DMS53 treated with DMSO at 0.1 percent for 48 hours (cell line): Measurements from ENCODE around the gene MEPCE.
"Not testable (repeated sequence)": the region's sequence is repeated elsewhere in the genome, so short reads cannot be mapped to it uniquely, and the experiment has no call there.

Experiments used
- DNase-seq: peaks from one replicate; lab custom pipeline; 2025; ENCODE audit not compliant: unreplicated experiment; lab: John Stamatoyannopoulos, UW

Gene MEPCE, protein sequence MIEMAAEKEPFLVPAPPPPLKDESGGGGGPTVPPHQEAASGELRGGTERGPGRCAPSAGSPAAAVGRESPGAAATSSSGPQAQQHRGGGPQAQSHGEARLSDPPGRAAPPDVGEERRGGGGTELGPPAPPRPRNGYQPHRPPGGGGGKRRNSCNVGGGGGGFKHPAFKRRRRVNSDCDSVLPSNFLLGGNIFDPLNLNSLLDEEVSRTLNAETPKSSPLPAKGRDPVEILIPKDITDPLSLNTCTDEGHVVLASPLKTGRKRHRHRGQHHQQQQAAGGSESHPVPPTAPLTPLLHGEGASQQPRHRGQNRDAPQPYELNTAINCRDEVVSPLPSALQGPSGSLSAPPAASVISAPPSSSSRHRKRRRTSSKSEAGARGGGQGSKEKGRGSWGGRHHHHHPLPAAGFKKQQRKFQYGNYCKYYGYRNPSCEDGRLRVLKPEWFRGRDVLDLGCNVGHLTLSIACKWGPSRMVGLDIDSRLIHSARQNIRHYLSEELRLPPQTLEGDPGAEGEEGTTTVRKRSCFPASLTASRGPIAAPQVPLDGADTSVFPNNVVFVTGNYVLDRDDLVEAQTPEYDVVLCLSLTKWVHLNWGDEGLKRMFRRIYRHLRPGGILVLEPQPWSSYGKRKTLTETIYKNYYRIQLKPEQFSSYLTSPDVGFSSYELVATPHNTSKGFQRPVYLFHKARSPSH

DNA sequence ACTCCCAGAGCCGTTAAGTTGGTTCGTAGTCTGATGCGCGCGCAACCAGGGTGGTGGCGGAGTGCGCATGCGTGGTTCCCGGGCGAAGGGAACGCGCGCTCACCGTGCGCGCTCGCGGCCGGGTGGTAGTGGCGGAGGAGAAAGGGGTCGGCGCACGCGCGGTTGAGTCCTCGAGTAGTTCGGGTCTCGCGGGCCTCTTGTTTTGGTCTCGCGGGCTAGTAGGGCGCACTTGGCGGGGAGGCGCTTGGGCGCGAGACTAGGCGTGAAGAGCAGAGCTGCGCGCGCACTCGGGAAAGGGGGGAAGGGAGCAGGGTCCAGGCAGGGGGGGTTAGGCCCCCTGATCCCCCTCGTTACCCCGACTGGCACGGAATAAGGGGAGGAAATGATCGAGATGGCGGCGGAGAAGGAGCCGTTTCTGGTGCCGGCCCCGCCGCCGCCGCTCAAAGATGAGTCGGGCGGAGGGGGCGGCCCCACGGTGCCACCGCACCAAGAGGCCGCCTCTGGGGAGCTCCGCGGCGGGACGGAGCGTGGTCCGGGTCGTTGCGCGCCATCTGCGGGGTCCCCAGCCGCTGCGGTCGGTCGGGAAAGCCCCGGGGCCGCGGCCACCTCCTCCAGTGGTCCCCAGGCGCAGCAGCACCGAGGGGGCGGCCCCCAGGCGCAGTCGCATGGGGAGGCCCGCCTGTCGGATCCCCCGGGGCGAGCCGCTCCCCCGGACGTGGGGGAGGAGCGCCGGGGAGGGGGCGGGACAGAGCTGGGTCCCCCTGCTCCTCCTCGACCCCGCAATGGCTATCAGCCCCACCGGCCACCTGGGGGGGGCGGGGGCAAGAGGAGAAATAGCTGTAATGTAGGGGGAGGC lies at the start of gene MEPCE:
Gene MEPCE, plus strand, starts transcription at position 195 of the 856 bp plus-strand sequence. Its CDS starts 188 bp downstream, at position 383.
- peak; percentile 97 for DNase-seq

- DNase-seq, result no peak
These were observed 49.4 kb upstream of the MEPCE start for GRCh38 chr7:100380196-100380595.

GRCh38 chr7:100381531-100382233 lies 47.9 kb upstream of the MEPCE start:
- not testable (repeated sequence) for DNase-seq

DNA sequence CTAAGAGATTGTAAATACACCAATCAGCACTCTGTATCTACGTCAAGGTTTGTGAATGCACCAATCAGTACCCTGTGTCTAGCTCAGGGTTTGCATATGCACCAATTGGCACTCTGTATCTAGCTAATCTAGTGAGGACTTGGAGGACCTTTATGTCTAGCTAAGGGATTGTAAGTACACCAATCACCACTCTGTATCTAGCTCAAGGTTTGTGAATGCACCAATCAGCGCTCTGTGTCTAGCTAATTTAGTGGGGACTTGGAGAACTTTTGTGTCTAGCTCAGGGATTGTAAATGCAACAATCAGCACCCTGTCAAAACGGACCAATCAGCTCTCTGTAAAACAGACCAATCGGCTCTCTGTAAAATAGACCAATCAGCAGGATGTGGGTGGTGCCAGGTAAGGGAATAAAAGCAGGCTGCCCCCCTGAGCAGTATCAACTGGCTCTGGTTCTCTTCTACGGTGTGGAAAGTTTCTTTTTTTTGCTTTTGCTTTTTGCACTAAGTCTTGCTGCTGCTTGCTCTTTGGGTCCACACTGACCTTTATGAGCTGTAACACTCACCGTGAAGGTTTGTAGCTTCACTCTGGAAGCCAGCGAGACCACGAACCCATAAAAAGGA lies 47.3 kb upstream of the MEPCE start:
- DNase-seq, result peak; percentile 81

- no peak for DNase-seq
These were observed 44.9 kb upstream of the MEPCE start for GRCh38 chr7:100384628-100385294.

GRCh38 chr7:100386940-100387339 lies 42.7 kb upstream of the MEPCE start:
- no peak for DNase-seq

DNA sequence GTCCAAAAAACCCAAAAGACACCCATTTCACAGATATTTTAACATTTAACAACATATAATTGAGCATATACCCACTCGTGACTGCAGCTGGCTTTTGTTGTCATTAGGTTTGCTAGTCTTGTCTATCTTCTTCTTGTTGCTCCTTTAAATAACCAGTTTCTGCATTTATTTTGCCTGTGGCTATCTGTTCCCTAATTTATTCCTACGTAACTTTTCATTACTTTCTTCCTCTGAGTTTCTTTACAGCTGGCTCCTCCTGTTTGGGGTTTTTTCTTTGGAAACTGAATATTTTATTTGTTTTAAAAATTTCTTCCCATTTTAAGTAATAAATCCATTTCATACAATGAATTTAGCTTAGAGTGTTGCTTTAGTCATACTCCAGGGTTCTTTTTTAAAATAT lies 41.9 kb upstream of the MEPCE start:
- DNase-seq, result no peak

DNA sequence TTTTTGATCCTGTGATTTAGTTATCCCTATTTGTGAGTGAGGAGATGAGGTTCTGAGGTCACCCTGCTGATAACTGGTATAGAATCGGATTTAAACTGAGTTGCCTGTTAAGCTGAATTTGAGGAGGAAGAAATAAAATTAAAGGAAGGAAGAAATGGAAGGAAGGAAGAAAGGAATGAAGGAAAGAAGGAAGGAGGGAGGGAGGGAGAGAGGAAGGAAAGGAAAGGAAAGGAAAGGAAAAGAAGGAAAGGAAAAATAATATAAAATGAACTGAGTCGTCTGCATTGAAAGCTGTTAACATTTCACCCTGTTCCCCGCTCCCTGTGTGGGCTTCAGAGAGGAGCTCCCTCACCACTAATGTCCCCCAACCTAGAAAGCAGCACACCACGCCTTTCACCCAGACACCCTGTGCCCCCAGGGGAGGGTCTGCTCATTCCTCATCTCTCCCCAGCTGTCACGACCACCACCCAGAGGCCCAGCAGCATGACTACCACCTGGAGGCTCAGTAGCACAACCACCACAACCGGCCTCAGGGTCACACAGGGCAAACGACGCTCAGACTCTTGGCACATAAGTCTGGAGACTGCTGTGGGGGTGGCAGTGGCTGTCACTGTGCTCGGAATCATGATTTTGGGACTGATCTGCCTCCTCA lies 40.1 kb upstream of the MEPCE start:
- no peak for DNase-seq

- no peak for DNase-seq
These were observed 39.2 kb upstream of the MEPCE start for GRCh38 chr7:100390286-100391009.

- no peak for DNase-seq
These were observed 36.3 kb upstream of the MEPCE start for GRCh38 chr7:100393233-100393905.

DNA sequence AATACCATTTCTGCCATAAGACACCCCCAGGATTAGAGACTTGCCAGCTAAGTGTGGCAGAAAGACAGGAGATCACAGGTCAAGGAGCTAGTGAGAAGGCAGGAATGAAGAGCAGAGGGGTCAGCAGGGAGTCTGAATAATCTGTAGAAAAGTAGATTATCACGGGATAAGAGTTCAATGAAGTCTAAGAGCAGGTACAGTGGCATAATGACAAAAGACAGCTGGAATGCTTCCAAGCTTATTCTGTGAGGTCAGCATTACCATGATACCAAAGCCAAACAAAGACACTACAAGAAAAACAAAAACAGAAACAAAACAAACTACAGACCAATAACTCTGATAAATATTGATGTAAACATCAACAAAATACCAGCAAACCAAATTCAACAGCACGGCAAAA lies 35.6 kb upstream of the MEPCE start:
- DNase-seq, result no peak

DNA sequence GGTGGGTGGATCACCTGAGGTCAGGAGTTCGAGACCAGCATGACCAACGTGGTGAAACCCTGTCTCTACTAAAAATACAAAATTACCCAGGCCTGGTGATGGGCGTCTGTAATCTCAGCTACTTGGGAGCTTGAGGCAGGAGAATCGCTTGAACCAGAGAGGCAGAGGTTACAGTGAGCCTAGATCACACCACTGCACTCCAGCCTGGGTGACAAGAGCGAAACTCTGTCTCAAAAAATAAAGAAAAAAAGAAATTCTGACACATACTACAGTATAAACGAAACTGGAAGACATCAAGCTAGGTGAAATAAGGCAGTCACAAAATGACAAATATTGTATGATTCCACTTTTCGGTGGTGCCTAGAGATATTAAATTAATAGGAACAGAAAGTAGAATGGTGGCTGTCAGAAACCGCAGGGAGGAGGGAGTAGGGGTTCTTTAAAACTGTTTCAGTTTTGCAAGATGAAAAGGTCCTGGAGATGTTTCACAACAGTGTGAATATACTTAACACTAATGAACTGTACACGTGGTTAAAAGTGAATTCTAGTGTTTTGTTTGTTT lies 33.1 kb upstream of the MEPCE start:
- DNase-seq, result no peak

DNA sequence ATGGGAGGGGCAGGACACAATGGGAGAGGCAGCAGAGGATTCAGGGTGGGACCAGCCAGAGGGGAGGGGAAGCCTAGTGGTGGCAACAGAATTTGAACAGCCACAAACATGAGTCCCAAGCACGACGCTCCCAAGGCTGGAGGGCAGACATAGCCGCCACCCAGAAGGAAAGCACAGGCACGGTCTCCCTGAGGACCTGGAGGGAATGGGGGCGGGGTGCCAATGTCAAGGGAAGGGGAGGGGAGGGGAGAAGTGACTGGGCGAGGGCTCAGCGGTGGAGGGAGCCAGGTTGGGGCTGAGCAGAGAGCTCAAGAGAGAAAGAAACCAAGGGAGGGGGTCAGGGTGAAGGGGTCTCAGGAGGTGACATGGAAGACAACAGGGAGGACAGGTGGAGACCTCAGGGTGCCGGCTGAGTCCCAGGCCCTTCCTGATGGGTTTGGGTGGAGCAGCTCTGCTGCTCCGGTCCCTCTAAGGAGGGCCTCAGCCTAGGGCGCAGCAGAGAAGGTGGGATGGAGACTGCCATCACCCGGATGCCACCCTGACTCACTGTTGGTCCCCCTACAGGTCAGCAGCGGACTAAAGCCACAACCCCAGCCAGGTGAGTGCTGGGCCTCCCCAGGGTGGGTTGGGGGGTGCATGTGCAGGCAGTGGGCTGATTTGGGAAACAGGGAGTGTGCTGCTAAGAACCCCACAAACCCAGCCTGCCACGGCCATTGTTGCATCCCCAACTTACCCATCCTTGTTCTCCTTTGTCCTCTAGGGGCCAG lies 32.1 kb upstream of the MEPCE start:
- DNase-seq, result no peak

- DNase-seq, result no peak
These were observed 31.4 kb upstream of the MEPCE start for GRCh38 chr7:100398239-100398638.

- no peak for DNase-seq
These were observed 29.6 kb upstream of the MEPCE start for GRCh38 chr7:100400041-100400440.

- no peak for DNase-seq
These were observed 29.0 kb upstream of the MEPCE start for GRCh38 chr7:100400656-100401055.

GRCh38 chr7:100401811-100402210 lies 27.8 kb upstream of the MEPCE start:
- no peak for DNase-seq
